Measurements from ENCODE around the gene MED8.

MED8 gene

DNA sequence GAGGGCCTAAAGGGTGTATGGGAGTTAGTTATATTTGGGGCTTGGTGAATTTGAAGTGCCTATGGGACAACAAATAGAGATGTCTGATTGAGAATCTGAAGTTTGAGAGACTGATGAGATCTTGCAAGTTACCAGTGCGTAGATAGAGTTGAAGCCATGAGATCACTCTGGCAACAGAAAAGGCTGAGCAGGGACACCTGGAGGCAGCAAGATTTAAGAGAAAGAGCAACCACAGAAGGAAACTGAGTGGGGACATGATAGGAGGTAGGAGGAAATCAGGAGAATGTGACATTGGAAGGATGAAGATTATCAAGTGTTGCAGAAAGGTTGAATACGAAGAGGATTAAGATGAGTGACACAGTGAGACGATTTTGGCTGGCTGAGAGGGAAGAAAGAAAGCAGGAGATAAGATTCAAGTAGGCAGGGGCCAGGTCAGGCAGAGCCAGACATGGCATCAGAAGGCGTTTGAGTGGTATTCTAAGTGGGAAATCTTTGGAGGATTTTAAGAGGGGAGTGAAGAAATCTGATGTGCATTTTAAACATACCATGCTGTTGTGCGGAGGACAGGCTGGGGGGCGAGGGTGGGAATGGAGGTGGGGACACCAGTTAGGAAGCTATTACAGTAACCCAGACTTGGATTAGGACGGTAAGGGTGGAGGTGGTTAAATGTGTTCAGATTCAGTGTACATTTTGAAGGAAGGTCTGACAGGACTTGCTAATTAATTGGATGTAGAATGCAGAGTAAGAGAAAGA lies 55.0 kb downstream of the MED8 start:
- DNase-seq (ENCODE audit: low spot score) = no peak

Data from left forelimb (tissue), 1 donor.